Measurements from ENCODE around the gene SPI1. TPM values are rescaled to one million over a fixed set of nuclear protein-coding genes. Genes with fewer than 3 reads are reported as not detected.

The SPI1 gene
- total RNA-seq, 2 experiments from 2014 or later: 71.2 to 79.6 TPM

- Histone ChIP-seq H3K36me3 (ENCODE audit: insufficient read depth, low read length) (peaks cover 35% of the 10 kb centered on the region), H3K4me3 (ENCODE audit: low read depth, low read length, poor library complexity, severe bottlenecking) (no peak overlapping the region), H3K9me2 (ENCODE audit: insufficient read depth, low read length) (no peaks in the 10 kb centered on the region), H3K4me1 (ENCODE audit: insufficient read depth, low read length, poor library complexity, severe bottlenecking) (no peaks in the 10 kb centered on the region), H3K79me2 (ENCODE audit: insufficient read depth, low read depth, low read length) (no peaks in the 10 kb centered on the region), H3K27ac (ENCODE audit: low read depth, low read length, poor library complexity, severe bottlenecking) (no peak overlapping the region), H3K9me3 (ENCODE audit: low read length) (no peaks in the 10 kb centered on the region), H4K20me1 (ENCODE audit: insufficient read depth, low read length) (no peaks in the 10 kb centered on the region), H2AFZ (ENCODE audit: low read length) (no peak overlapping the region), H3K4me2 (ENCODE audit: low read length) (no peak overlapping the region)
- intact Hi-C loops (cut with micrococcal nuclease; ENCODE audit: unreplicated experiment): no loop called here
- no peak for DNase-seq (ENCODE audit: low spot score)
- ChIA-PET CTCF (ENCODE audit: unreplicated experiment) (no interaction called here), POLR2A (no interaction called here)
- TF ChIP-seq CTCF (conservative IDR thresholded peaks at IDR 0.05; ENCODE audit: low read length) (no peak), EZH2phosphoT487 (IDR thresholded peaks at IDR 0.05; ENCODE audit: borderline replicate concordance, low read depth, low read length) (no peak)
- BruUV-seq (replicated peaks): no TSS peak
These were observed 21.4 kb downstream of the SPI1 start for GRCh38 chr11:47356998-47357329.

GRCh38 chr11:47356129-47356997, 22.0 kb downstream of the SPI1 start:
- no peak overlapping the region for H3K27ac ChIP-seq (ENCODE audit: low read depth, low read length, poor library complexity, severe bottlenecking)
- BruUV-seq (replicated peaks): no TSS peak

More at GRCh38 chr11:47356129-47356997, 22.0 kb downstream of the SPI1 start:
- no peak overlapping the region for H2AFZ ChIP-seq (ENCODE audit: low read length)
- no peak overlapping the region for H3K4me2 ChIP-seq (ENCODE audit: low read length)
- intact Hi-C loops (cut with micrococcal nuclease; ENCODE audit: unreplicated experiment): no loop called here
- H3K79me2 ChIP-seq (ENCODE audit: insufficient read depth, low read depth, low read length): no peaks in the 10 kb centered on the region
- no peaks in the 10 kb centered on the region for H3K9me2 ChIP-seq (ENCODE audit: insufficient read depth, low read length)
- DNase-seq (ENCODE audit: low spot score): no peak
- H4K20me1 ChIP-seq (ENCODE audit: insufficient read depth, low read length): no peaks in the 10 kb centered on the region
- no peaks in the 10 kb centered on the region for H3K4me1 ChIP-seq (ENCODE audit: insufficient read depth, low read length, poor library complexity, severe bottlenecking)
- TF ChIP-seq CTCF (conservative IDR thresholded peaks at IDR 0.05; ENCODE audit: low read length) (no peak), EZH2phosphoT487 (IDR thresholded peaks at IDR 0.05; ENCODE audit: borderline replicate concordance, low read depth, low read length) (no peak)
- H3K9me3 ChIP-seq (ENCODE audit: low read length): no peaks in the 10 kb centered on the region
- peaks cover 35% of the 10 kb centered on the region for H3K36me3 ChIP-seq (ENCODE audit: insufficient read depth, low read length)
- ChIA-PET CTCF (ENCODE audit: unreplicated experiment) (no interaction called here), POLR2A (no interaction called here)
- no peak overlapping the region for H3K4me3 ChIP-seq (ENCODE audit: low read depth, low read length, poor library complexity, severe bottlenecking)
